ENCODE measurements around the gene KLHL26.
"Not testable (repeated sequence)": the region's sequence is repeated elsewhere in the genome, so short reads cannot be mapped to it uniquely, and the experiment has no call there.

The KLHL26 gene, protein sequence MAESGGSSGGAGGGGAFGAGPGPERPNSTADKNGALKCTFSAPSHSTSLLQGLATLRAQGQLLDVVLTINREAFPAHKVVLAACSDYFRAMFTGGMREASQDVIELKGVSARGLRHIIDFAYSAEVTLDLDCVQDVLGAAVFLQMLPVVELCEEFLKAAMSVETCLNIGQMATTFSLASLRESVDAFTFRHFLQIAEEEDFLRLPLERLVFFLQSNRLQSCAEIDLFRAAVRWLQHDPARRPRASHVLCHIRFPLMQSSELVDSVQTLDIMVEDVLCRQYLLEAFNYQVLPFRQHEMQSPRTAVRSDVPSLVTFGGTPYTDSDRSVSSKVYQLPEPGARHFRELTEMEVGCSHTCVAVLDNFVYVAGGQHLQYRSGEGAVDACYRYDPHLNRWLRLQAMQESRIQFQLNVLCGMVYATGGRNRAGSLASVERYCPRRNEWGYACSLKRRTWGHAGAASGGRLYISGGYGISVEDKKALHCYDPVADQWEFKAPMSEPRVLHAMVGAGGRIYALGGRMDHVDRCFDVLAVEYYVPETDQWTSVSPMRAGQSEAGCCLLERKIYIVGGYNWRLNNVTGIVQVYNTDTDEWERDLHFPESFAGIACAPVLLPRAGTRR

DNA sequence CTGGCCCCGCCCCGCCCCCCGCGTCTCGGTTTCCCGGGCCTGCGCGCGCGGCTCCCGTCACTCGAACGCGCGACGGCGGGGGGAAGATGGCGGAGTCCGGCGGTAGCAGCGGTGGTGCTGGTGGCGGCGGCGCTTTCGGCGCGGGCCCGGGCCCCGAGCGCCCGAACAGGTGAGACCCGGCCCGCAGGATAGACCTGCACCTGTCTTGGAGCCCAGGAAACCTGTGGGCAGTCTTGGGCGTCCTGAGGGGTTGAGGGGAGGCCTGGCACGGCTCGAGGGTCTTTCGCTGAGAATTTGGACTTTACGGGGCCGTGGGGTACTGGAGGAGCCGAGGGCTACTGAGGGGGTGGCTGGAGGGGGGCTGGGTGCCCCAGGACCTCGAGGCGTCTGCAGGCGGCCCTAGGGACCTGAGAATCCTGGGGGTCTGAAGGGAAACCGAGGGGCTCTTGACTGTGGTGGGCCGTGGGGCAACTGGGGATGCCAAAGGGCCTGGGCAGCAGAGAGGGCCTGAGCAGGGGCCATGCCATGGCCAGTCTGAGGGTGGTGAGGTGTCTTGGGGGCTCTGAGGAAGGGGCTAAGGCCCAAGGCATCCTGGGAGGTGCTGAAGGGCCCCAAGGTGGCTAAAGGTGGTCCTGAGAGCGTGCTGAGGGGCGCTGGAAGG is at the start of gene KLHL26:
Gene KLHL26, plus strand, starts transcription at position 60 of the 661 bp plus-strand sequence. Its CDS starts 27 bp downstream, at position 87.
- H3K27ac ChIP-seq = peak within 1 kb of the TSS in 19 of 21 experiments; percentile 37 to 91 (median 73)
- peak within 1 kb of the TSS; percentile 43 to 82 (median 70) for H3K4me3 ChIP-seq

DNA sequence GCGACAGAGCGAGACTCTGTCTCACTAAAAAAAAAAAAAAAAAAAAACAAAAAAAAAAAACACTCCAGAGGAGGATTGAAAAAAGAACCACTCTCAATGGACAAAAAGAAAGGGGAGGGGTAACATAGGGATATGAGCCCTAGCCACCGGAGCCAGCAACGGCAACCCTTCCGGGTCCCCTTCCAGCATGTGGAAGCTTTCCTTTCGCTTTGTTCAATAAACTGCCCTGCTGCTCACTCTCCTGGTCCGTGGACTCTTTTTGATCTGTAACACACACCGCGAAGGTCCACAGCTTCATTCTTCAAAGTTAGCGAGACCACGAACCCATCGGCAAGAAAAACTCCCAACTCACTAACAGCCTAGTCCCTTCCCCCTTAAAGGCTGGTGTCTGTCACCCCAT is 49.3 kb upstream of the KLHL26 start:
- H3K4me3 ChIP-seq = no peak overlapping the region
- peak overlapping the region in 10 of 21 experiments; percentile 73 to 97 (median 92) for H3K27ac ChIP-seq

DNA sequence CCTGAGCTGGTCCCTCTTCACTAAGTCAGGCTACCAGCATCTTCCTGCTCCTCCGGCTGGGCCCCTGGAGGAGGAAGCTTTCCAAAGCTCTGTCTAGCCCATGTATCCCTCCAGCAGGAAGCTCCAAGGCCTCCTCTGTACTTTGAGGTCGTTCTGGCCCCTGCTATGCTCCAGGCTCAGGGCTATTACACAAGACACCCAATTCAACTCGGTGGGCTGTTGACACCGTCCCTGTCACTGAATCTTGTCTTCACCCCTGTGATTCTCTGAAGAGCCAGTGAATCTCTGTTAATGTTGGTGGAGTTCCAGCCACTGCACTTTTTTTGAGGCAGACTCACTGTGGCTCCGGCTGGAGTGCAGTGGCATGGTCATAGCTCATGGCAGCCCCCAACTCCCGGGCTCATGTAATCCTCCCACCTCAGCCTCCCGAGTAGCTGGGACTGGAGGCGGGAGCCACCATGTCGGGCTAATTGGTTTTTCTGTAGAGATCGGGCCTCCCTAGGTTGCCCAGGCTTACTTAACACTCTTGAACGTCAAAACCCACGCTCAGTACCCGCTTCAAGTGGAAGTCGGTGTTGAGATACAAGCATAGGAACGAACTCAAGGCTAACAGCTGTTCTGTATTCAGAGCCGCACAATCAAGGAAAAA is 48.7 kb upstream of the KLHL26 start:
- H3K4me3 ChIP-seq = peak overlapping the region; percentile 49 to 93 (median 83)

DNA sequence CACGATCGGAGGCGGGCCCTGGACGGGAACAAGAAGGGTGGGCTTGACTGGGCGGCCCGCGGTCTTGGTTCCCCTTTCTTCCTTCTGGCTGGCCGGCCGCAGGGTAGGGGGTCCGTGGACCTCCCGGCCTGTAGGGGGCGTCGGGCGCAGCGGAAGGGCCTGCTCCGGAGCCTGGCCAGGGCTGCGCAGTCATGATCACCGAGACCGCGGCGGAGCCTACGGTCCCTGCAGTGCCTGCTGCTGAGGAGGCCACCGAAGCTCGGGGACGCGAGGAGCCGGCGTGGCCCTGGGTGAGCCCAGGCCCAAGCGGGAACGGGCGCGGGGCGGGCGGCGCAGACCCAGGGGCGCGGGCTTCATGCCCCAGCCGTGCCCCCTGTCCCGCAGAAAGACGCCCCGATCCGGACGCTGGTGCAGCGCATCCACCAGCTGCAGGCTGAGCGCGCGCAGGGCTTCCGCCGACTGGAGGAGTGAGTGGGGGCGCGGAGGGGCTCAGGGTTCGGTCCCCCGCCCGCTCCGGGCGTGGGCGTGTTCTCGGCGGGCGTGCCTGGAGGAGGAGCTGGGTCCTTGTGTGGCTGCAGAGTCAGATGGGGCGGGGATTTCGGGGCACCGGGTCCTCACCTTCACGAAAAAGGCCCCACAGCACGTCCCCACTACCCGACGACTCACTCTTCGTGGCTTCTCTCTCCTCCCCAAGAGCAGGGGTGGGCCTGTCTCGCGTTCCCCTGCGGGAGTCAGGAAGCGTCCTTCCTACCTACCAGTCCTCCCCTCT is 48.0 kb upstream of the KLHL26 start, which contains the start of gene REX1BD:
Gene REX1BD, plus strand, starts transcription at position 188 of the 769 bp plus-strand sequence. Its CDS starts 4 bp downstream, at position 192.
- Histone ChIP-seq H3K4me3 (peak within 1 kb of the TSS; percentile 49 to 93 (median 83)), H3K27ac (peak within 1 kb of the TSS; percentile 68 to 98 (median 91))

More for the DNA sequence above, 48.7 kb upstream of the KLHL26 start:
- peak overlapping the region in 20 of 21 experiments; percentile 73 to 98 (median 91) for H3K27ac ChIP-seq

DNA sequence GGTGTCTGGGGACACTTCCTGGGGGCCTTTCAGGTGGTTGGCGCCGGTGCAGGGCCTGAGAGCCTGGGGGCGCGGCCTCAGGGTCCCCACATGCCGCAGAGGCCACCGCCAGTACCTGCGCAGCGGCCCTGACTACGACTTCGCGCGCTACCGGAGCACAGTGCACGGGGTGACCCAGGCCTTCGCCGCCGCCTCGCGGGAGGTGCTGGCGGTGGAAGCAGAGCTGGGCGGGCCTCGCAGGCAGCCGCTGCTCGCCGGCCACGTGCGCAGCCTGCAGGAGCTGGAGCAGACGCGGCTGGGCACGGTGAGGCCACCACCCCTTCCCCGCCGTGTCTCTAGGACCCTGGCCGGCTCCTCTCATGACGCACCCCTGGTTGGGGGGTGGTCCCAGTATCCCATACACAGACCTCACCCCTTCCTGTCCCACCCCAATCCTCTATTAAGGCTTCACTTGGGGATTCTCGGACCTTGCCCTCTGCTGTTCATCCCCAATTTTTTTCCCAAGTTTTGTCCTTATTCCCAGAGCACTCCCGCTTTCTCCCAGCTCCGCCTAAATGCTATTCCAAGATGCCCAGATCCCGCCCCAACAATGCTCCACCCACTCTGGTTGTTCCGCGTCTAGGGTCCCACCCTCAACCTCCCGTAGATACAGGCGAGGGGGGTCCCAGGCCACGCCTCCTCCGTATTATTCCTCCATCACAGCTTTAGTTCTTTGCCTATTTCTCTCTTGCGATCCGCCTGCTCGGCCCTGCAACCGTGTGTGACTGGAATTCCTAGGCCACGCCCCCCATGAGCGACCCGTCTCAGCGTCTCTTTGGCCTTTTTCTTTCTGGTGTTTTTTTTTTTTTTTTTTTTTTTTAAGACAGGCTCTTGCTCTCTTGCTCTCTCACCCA is 47.2 kb upstream of the KLHL26 start:
- Histone ChIP-seq H3K27ac (peak overlapping the region; percentile 68 to 98 (median 91)), H3K4me3 (peak overlapping the region; percentile 49 to 93 (median 83))

DNA sequence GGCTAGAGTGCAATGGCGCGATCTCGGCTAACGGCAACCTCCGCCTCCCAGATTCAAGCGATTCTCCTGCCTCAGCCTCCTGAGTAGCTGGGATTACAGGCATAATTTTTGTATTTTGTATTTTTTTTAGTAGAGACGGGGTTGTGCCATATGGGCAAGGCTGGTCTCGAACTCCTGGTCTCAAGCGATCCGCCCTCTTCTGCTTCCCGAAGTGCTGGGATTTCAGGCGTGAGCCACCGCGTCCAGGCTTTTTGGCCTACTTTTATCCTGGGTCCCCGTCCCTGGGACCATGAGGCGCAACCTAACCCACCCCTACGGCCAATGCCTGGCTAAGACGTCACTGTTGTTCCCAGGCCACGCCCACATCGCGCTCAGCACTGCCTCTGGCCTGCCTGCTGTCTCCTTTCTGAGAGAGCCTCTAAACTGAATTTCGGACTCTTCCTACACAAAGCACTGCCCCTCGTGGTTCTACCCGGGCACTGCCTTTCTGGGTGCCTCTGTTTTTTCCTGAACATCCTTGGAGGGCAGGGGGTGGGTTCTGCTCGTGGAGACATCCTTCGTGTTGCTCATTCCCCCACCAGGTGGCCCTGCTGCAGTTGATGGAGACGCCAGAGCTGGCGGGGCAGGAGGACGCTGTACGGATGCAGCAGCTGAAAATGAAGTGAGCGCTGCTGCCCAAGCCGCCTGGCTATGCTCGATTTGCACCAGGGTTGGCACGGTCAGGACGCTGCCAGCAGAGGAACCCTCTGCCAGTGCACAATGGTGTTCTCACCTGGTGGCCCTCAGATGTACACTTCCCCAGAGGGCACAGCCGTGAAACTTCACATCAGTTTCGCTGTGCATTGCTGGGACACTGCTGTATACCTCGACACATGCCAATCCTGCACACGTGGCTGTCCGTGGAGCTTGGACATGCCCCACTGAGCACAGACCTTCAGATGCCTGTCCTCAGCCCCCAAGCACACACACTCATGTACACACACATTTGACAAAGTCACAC is 46.3 kb upstream of the KLHL26 start:
- Histone ChIP-seq H3K27ac (peak overlapping the region in 4 of 21 experiments; percentile 13 to 92 (median 82)), H3K4me3 (peak overlapping the region in 4 of 7 experiments; percentile 59 to 91 (median 72))

DNA sequence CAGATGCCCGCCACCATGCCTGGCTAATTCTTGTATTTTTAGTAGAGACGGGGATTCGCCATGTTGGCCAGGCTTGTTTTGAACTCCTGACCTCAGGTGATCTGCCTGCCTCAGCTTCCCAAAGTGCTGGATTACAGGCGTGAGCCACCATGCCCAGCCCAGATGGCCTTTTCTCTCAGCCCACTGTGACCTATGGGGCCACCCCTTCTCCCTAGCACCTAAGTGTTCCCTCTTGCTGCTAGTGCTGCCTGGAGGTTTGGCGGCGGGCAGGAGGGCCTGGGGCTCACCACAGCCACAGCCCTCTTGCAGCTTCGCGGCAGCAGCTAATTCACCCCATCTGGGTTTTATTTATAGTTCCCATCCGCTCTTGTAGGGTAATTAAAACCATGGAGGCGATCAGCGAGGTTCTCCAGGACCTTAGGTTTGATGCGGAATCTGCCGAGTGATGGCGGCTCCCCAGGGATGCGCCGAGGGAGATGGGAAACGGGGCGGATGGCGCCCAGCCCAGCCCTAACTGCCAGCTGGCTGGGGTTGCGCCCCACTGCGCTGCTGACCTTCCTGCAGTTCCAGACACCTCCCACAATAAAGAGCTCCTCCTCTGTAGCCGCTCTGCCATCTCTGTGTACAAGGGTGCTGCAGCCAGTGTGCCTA is 45.0 kb upstream of the KLHL26 start:
- no peak overlapping the region for H3K4me3 ChIP-seq
- no peak overlapping the region for H3K27ac ChIP-seq

DNA sequence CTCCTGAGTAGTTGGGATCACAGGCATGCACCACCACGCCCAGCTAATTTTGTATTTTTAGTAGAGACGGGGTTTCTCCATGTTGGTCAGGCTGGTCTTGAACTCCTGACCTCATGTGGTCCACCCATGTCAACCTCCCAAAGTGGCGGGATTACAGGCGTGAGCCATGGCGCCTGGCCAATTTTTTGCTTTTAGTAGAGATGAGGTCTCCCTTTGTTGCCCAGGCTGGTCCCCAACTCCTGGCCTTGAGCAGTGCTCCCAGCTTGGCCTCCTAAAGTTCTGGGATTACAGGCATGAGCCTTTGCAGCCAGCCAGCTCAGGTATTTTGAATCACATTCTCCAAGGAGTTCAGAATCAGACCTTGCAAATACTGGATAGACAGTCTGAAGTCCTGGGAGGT is 44.1 kb upstream of the KLHL26 start:
- H3K27ac ChIP-seq = peak overlapping the region in 1 of 21 experiments; percentile 10
- not testable (repeated sequence) for H3K4me3 ChIP-seq

DNA sequence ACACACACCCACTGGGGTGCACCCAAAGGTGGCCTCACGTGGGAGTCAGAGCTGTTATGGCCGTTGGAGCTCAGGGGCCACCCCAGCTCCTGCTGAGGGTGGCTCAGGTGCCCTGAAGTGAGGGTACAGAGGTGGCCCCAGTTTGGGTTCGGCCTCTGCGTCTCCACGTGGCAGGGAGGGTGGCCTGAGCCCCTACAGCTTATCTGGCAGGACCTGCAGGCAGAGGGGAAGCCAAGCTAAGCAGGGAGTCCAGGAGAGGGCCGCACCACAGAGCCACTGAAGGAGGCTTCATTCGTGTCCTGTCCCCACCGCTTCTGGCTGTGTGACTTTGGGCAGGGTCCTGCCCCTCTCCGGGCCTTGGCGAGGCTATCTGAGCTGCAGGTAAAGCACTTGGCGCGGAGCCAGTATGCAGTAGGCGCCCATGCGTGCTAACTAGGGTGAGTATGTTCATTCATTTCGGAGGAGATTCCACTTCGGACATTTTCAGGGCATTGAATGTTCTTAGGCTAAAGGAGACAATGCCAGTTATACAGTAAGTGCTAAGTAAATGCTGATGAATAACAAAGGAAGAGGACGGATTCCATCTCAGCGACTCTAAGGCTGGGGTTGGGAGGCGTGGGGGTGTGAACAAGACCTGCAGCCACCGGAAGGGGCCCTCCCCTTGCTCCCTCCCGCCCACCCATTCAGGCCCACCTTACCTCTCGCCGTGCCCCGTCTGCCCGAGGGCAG is 43.3 kb upstream of the KLHL26 start:
- H3K27ac ChIP-seq = peak overlapping the region in 5 of 21 experiments; percentile 5 to 61 (median 23)
- H3K4me3 ChIP-seq = peak overlapping the region in 3 of 7 experiments; percentile 11 to 38 (median 29)

DNA sequence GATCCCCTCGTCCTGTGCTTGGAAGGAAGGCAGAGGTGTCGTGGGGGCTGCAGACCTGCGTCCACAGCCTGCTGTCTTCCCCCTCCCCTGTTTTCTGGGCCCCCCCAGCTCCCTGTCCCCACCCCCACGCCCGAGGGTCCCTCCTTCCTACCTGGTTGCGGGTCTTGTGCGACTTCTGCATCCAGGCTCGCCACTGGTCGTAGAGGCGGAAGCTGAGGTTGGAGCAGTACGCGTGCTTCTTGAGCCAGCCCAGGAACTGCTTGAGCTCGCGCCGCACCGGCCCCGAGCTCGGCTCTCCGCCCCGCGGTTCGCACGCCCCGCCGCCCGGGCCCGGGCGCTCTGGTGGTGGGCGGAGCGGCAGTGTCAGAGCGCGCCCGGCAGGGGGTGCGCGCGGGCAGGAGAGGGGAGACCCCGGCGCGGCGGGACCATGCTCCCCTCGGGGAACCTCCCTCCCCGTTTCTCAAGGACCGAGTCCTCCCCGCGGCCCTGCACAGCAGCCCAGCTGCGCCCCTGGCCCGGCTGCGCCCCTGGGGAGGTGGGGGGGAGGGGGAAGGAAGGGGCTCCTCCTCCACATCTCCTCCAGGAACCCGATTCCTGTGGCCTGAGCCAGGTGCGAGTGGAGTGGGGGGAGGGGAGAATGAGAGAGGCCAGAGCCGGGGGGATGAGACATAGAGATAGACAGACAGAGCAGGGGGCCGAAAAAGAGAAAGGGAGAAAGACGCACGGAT is 42.6 kb upstream of the KLHL26 start:
- Histone ChIP-seq H3K27ac (peak overlapping the region in 6 of 21 experiments; percentile 3 to 61 (median 37)), H3K4me3 (peak overlapping the region in 6 of 7 experiments; percentile 7 to 38 (median 16))

DNA sequence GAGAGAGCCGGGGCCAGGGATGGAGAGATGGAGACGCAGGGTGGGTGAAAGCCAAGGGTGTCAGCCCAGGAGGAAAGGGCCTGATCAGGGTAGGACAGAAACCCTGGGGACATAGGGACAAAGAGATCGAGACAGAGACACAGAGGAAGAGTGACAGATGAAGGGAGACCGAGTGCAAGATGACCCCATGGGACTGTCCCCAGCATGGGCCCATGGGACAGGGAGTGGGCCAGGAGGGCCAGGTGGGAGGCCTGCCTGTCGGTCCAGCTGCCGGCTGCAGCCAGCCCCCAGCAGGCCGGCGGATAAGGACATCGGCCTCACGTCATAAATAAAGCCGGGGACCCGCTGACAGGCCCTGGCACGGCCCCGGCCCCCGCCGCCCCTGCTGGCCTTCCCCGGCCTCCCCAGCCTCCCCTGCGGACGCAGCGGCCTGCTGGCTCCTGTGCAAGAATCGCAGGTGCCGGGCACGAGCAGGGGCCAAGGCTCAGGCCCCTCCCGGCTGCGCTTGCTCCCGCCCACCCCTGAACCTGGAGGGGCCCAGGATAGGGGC is 41.9 kb upstream of the KLHL26 start:
- peak overlapping the region in 3 of 21 experiments; percentile 3 to 61 (median 58) for H3K27ac ChIP-seq
- H3K4me3 ChIP-seq = peak overlapping the region in 4 of 7 experiments; percentile 11 to 38 (median 23)

DNA sequence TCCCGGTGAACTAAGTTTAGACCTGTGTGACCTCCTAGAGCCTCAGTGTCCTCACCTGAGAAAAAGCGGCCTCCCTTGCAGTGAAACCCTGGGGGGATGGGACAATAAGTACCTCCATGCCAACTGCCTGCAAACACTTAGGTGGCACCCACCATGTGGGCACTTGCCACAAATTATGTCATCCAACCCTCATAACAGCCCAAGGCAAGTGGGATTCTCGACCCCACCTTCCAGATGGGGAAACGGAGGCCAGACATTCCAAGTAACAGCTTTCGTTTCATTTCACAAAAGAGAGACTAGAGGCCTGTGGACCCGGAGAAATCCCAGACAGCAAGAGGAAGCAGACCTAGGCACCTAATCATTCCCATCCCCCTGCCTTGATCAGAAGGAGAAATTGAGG is 41.4 kb upstream of the KLHL26 start:
- Histone ChIP-seq H3K27ac (no peak overlapping the region), H3K4me3 (no peak overlapping the region)

DNA sequence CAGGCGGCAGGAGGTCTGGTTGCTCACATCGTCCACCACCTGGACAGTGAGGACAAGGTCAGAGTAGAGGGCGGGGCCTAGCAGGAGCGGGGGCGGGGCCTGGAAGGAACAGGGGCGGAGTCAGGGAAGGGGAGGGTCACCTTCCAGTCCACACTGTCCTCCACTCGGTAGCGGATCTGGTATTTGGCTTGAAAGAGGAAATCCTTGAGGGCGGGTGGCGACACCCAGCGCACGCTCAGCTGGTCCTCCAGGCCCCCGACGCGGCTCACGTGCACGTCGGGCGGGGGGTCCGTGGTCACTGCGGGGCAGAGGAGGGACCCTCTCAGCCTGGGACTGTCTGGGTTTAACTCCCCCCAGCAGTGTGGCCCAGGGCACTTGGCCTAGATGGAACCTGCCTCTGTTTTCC is 40.1 kb upstream of the KLHL26 start:
- Histone ChIP-seq H3K4me3 (no peak overlapping the region), H3K27ac (no peak overlapping the region)
